ENCODE results near the gene C5orf15. TPM values are rescaled to one million over a fixed set of nuclear protein-coding genes. Genes with fewer than 3 reads are reported as not detected.
"Not testable (repeated sequence)": the region's sequence is repeated elsewhere in the genome, so short reads cannot be mapped to it uniquely, and the experiment has no call there.

C5orf15 gene
- total RNA-seq, 1 donor from 2014 or later = 70.2 TPM

DNA sequence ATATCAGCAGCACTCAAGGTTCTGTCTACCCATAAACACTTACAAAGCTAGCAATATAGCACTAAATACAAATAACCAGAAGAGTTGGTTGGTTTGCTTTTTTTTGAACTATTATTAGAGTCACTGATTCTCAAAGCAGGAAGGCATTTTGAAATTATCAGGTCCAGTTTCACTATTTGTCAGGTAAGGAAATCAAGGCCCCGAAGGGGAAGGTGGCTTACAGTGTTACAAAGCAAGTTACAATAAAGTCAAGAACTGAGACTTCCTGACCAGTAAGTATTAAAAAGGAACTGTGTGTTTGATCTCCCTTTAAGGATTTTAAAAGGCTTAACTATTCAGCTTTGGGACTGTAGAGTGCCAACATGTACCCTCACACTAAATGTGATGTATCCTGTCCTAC, 10.8 kb downstream of the C5orf15 start:
- DNase-seq (ENCODE audit: low read depth) = no peak
- no peak overlapping the region for H3K4me3 ChIP-seq (ENCODE audit: low read depth, low read length)
- TF ChIP-seq, protein P1, sequence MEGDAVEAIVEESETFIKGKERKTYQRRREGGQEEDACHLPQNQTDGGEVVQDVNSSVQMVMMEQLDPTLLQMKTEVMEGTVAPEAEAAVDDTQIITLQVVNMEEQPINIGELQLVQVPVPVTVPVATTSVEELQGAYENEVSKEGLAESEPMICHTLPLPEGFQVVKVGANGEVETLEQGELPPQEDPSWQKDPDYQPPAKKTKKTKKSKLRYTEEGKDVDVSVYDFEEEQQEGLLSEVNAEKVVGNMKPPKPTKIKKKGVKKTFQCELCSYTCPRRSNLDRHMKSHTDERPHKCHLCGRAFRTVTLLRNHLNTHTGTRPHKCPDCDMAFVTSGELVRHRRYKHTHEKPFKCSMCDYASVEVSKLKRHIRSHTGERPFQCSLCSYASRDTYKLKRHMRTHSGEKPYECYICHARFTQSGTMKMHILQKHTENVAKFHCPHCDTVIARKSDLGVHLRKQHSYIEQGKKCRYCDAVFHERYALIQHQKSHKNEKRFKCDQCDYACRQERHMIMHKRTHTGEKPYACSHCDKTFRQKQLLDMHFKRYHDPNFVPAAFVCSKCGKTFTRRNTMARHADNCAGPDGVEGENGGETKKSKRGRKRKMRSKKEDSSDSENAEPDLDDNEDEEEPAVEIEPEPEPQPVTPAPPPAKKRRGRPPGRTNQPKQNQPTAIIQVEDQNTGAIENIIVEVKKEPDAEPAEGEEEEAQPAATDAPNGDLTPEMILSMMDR (IDR thresholded peaks at IDR 0.05; ENCODE audit: insufficient read depth, low read length, poor library complexity, severe bottlenecking) = no peak
- no peaks in the 10 kb centered on the region for H3K36me3 ChIP-seq (ENCODE audit: control insufficient read depth, insufficient read depth, low read length)
- no peaks in the 10 kb centered on the region for H3K27me3 ChIP-seq (ENCODE audit: control insufficient read depth, insufficient read depth, low read length)

DNA sequence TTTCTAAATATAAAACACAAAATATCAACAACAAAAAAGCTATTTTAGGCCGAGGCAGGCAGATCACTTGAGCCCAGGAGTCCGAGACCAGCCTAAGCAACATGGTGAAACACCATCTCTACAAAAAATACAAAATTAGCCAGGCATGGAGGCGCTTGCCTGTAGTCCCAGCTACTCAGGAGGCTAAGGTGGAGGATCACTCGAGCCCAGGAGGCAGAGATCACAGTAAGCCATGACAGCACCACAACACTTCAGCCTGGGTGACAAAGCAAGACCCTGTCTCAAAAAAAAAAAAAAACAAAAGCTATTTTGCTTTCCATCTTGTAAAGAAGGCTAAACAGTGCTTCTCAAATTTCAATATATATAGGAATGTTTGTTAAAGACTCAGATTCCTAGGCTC, 11.3 kb downstream of the C5orf15 start:
- H3K27me3 ChIP-seq (ENCODE audit: control insufficient read depth, insufficient read depth, low read length) = no peaks in the 10 kb centered on the region
- DNase-seq (ENCODE audit: low read depth) = no peak
- H3K36me3 ChIP-seq (ENCODE audit: control insufficient read depth, insufficient read depth, low read length) = no peaks in the 10 kb centered on the region
- H3K4me3 ChIP-seq (ENCODE audit: low read depth, low read length) = no peak overlapping the region
- TF ChIP-seq, protein P1 (IDR thresholded peaks at IDR 0.05; ENCODE audit: insufficient read depth, low read length, poor library complexity, severe bottlenecking) = no peak

DNA sequence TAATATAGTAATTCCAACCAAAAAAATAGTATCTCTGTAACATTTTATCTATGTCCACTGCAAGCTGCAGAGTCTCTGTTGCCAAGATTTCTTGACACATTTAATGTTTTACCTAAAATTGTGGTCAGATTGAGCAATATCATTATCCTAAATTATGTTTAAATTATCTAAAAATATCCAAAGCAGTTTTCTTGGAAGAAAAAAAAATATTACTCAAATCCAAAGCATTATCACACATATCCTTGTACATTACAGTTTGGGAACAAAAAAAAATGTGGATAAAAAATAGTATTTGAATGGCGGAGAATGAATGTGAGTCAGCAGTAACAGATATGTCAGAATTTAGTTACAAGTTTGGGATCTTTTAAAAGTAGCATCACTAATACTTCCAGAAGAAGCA, 12.2 kb downstream of the C5orf15 start:
- not testable (repeated sequence) for H3K4me3 ChIP-seq (ENCODE audit: low read depth, low read length); DNase-seq (ENCODE audit: low read depth); H3K27me3 ChIP-seq (ENCODE audit: control insufficient read depth, insufficient read depth, low read length); H3K36me3 ChIP-seq (ENCODE audit: control insufficient read depth, insufficient read depth, low read length)

DNA sequence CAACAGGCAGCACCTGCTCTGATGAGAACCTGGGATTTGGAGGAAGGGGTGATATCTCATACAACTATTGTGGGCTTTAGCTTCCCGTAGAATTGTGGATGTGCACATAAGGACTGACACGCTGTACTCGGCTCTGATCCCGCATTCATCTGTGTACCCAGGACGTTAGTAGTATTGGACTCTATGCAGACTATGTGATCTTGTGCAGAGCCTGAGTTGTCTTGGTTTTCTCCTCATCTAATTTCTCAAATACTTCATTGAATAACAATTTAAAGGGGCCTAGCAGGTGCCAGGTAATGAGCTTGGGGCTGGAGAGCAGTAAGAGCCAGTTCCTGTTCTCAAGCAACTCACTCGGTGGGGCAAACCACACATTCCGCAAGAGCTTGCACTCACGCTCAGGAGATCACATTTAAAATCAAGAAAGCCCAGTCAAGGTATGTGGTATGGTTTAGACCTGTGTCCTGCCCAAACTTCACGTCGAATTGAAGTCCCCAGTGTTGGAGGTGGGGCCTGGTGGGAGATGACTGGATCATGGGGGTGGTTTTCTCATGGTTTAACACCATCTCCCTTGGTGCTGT, 14.8 kb downstream of the C5orf15 start:
- TF ChIP-seq, protein P1 (IDR thresholded peaks at IDR 0.05; ENCODE audit: insufficient read depth, low read length, poor library complexity, severe bottlenecking) = no peak
- no peaks in the 10 kb centered on the region for H3K36me3 ChIP-seq (ENCODE audit: control insufficient read depth, insufficient read depth, low read length)
- no peak overlapping the region for H3K4me3 ChIP-seq (ENCODE audit: low read depth, low read length)
- DNase-seq (ENCODE audit: low read depth) = no peak
- no peaks in the 10 kb centered on the region for H3K27me3 ChIP-seq (ENCODE audit: control insufficient read depth, insufficient read depth, low read length)

DNA sequence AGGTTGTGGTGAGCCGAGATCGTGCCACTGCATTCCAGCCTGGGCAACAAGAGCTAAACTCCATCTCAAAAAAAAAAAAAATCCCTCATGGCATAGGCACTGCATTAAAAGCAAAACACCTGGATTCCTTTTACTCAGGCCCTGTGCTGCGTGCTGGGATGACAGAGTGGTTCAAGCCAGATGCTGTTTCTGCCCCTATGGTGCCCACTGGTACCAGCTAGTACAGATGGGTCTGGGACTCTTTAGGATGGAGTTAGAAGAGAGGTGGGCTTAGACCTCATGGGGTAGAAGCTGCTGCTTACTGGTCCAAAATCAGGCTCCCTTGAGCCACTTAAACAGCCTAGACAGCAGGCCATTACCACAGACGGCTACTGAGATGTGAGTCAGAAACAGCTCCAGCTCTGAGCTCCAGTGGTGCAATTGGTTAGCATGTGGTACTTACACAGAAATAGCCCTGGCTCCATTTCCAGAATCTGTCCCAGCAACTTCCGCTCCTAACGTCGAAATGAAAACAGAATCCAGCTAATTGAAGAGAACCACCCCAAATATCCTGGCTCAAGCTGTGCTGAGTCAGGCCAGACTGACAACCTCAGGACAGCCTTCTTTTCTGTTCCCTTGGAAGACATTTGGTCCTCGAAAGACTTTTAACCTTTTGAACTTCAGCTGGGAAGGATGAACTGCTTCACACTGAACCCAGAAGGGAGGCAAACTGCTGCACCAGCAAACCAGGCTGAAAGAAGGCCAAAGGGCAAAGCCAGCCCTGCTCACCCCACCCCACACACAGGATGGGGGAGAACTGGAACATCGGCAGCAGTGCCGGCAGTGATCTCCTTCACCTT, 15.5 kb downstream of the C5orf15 start:
- no peak for DNase-seq (ENCODE audit: low read depth)
- H3K36me3 ChIP-seq (ENCODE audit: control insufficient read depth, insufficient read depth, low read length) = no peaks in the 10 kb centered on the region
- no peaks in the 10 kb centered on the region for H3K27me3 ChIP-seq (ENCODE audit: control insufficient read depth, insufficient read depth, low read length)
- TF ChIP-seq, protein P1 (IDR thresholded peaks at IDR 0.05; ENCODE audit: insufficient read depth, low read length, poor library complexity, severe bottlenecking) = no peak
- no peak overlapping the region for H3K4me3 ChIP-seq (ENCODE audit: low read depth, low read length)

DNA sequence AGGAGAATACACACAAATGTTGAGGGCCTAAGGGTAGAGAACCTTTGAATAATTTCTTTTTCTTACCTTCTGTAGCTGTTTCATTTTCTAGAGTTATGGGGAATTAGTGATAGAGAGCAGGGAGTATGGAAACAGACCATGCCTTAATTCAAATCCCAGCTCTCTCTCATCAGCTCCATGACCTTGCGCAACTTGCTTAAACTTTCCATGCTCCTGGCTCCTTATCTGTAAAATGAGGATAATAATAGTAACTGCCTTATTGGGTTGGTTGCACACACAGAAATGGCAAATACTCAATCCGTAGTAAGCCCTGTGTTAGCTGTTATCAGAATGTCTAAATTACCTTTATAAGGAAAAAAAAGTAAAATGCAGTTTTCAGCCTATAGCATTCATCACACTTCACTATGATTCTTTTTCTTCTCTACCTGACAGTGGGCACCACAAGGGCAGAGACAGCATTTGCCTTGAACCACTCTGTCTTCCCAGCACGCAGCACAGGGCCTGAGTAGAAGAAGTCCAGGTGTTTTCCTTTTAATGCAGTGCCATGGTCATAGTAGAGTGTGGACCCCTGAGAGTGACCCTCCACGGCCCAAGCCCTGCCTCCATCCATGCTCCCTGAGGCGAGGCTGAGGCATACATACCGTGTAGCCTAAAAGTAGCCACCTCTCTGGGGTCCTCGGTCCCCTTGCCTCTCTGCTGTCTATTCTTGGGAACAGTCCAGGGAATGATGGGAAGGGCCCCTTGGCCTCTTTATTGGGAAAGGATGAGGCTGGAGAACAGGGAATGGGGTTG, 17.4 kb downstream of the C5orf15 start:
- TF ChIP-seq, protein P1 (IDR thresholded peaks at IDR 0.05; ENCODE audit: insufficient read depth, low read length, poor library complexity, severe bottlenecking) = no peak
- DNase-seq (ENCODE audit: low read depth) = no peak

More for the DNA sequence above, 17.4 kb downstream of the C5orf15 start:
- H3K27me3 ChIP-seq (ENCODE audit: control insufficient read depth, insufficient read depth, low read length) = no peaks in the 10 kb centered on the region
- H3K36me3 ChIP-seq (ENCODE audit: control insufficient read depth, insufficient read depth, low read length) = no peaks in the 10 kb centered on the region
- no peak overlapping the region for H3K4me3 ChIP-seq (ENCODE audit: low read depth, low read length)

Measured in kidney epithelial cell (primary cell).